SU-DHL-6 (cell line): Measurements from ENCODE around the gene NFIA.
"Not testable (repeated sequence)": the region's sequence is repeated elsewhere in the genome, so short reads cannot be mapped to it uniquely, and the experiment has no call there.

ENCODE experiments used
- H2AFZ ChIP-seq: fragments of 200-600 bp; sonication (generic); 2 replicates; pipeline ENCODE4 v1.6.1; 2014; ENCODE audit warnings: low read depth, mild to moderate bottlenecking, moderate library complexity, mixed read lengths, antibody characterized with exemption, low read length; ENCODE audit not compliant: severe bottlenecking
- H3F3A ChIP-seq: fragments of 200-600 bp; shearing (Covaris generic); 2 replicates; pipeline ENCODE4 v1.6.0; 2016; ENCODE audit warnings: antibody characterized with exemption, mild to moderate bottlenecking; ENCODE audit not compliant: insufficient read depth
- H3K27ac ChIP-seq: fragments of 200-600 bp; sonication (generic); 2 replicates; pipeline ENCODE4 v1.5.1; 2016; ENCODE audit warnings: low read depth, mild to moderate bottlenecking, low read length, moderate library complexity, mixed read lengths
- H3K27me3 ChIP-seq: fragments of 200-600 bp; sonication (generic), shearing (Covaris generic); 2 replicates; pipeline ENCODE4 v1.6.0; 2014; ENCODE audit warnings: mild to moderate bottlenecking, low read length
- H3K36me3 ChIP-seq: fragments of 200-600 bp; sonication (generic); 2 replicates; pipeline ENCODE4 v1.6.1; 2014; ENCODE audit warnings: mild to moderate bottlenecking, low read length, mixed read lengths
- H3K4me2 ChIP-seq: fragments of 300-600, 200-600 bp; shearing (Covaris generic), sonication (generic); 2 replicates; pipeline ENCODE4 v1.6.0; 2014; ENCODE audit warnings: low read length, low read depth, mild to moderate bottlenecking; ENCODE audit not compliant: poor library complexity, severe bottlenecking
- H3K4me3 ChIP-seq: fragments of 200-600 bp; sonication (generic); 2 replicates; pipeline ENCODE4 v1.5.1; 2014; ENCODE audit warnings: antibody characterized with exemption, low read length, mild to moderate bottlenecking, mixed read lengths; ENCODE audit not compliant: insufficient read depth, poor library complexity, severe bottlenecking
- H3K79me2 ChIP-seq: fragments of 200-600 bp; sonication (generic); 2 replicates; pipeline ENCODE4 v1.6.1; 2014; ENCODE audit warnings: mild to moderate bottlenecking, low read length, moderate library complexity; ENCODE audit not compliant: insufficient read depth
- H3K9ac ChIP-seq: fragments of 200-600 bp; sonication (generic); 2 replicates; pipeline ENCODE4 v1.7.0; 2014; ENCODE audit warnings: mild to moderate bottlenecking, low read length
- H3K9me2 ChIP-seq: fragments of 200-600 bp; sonication (generic); replicated peaks from 2 replicates; pipeline ENCODE4 v1.6.1; 2014; ENCODE audit warnings: low read length; ENCODE audit not compliant: insufficient read depth
- H3K9me3 ChIP-seq: fragments of 200-600 bp; sonication (generic); 2 replicates; pipeline ENCODE4 v1.6.1; 2014; ENCODE audit warnings: low read length, mixed read lengths; ENCODE audit not compliant: insufficient read depth
- H4K20me1 ChIP-seq: fragments of 200-600 bp; sonication (generic); 2 replicates; pipeline ENCODE4 v1.6.1; 2014; ENCODE audit warnings: low read depth, mild to moderate bottlenecking, antibody characterized with exemption, low read length, moderate library complexity, mixed read lengths
- CTCF ChIP-seq: fragments of 200-600 bp; sonication (generic); IDR thresholded peaks from one replicate; pipeline ENCODE4 v1.5.1; 2017; ENCODE audit warnings: antibody characterized with exemption, mild to moderate bottlenecking, low read length, moderate library complexity; ENCODE audit not compliant: insufficient read depth, poor library complexity, severe bottlenecking
- EZH2phosphoT487 ChIP-seq: fragments of 200-600 bp; sonication (generic), shearing (Covaris generic); conservative IDR thresholded peaks from 2 replicates; pipeline ENCODE4 v1.6.1; 2018; ENCODE audit warnings: mild to moderate bottlenecking, antibody characterized with exemption, low read length, moderate library complexity, mixed read lengths

Gene NFIA

DNA sequence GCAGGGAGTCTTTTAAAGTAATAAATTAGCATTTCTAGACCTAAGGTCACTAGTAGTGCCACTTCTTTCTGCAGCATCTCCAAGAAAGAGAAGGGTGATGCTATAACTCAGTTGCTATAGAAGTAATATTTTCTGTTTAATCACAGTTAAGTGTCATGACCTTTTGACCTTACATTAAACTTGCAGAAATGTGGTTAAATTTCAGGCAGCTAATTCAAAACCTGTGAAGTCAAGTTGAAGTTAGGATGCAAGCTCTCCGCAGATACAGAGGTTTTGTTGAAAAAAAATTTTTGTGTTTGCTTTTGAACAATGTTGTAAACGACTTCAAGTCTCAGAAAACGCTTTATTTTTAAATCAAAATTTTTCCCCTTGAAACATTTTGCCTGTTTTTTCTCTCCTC is 193.9 kb downstream of the NFIA start:
- no peaks in the 10 kb centered on the region for H3K79me2 ChIP-seq
- H3K9me3 ChIP-seq, result no peaks in the 10 kb centered on the region
- H3K9me2 ChIP-seq, result no peaks in the 10 kb centered on the region
- no peaks in the 10 kb centered on the region for H3F3A ChIP-seq
- no peaks in the 10 kb centered on the region; the same call in 1 of the 2 replicates for H4K20me1 ChIP-seq
- no peaks in the 10 kb centered on the region for H3K27me3 ChIP-seq
- H3K36me3 ChIP-seq, result no peaks in the 10 kb centered on the region
- TF ChIP-seq EZH2phosphoT487 (no peak), CTCF (no peak)
- no peak overlapping the region for H3K4me3 ChIP-seq
- no peak overlapping the region for H2AFZ ChIP-seq
- no peak overlapping the region for H3K27ac ChIP-seq
- no peak overlapping the region for H3K4me2 ChIP-seq
- no peak overlapping the region for H3K9ac ChIP-seq

DNA sequence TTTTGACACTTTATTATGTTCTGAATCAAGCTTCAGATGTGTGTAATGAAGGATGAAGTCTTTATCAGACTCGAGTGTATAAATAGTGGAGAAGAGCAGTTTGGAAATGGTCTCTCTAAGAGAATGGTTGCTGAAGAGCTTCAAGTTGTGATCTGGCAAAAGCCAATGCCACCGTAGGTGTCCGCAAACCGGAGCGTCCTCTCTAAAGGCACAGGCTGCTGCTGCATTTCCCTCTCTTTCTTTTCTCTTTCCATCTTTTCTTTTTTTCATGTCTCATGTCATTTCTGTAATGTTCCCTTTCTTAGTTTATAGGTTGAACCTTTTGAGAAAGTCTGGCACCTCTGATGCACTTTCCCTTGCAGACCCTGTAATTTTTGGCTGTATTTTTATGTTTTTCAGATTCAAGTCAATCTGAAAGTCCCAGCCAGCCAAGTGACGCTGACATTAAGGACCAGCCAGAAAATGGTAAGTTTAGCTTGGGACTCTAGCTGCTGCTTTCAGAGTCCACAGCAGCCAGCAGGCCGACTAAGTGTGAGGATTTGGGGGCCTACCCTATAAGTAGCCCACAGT is 194.8 kb downstream of the NFIA start:
- Histone ChIP-seq H2AFZ (no peak overlapping the region), H3K36me3 (no peaks in the 10 kb centered on the region), H3K9me3 (no peaks in the 10 kb centered on the region), H3K4me3 (no peak overlapping the region), H3K9ac (no peak overlapping the region), H3K79me2 (no peaks in the 10 kb centered on the region), H3K4me2 (no peak overlapping the region), H3F3A (no peaks in the 10 kb centered on the region), H4K20me1 (no peaks in the 10 kb centered on the region; the same call in 1 of the 2 replicates), H3K9me2 (no peaks in the 10 kb centered on the region), H3K27ac (no peak overlapping the region), H3K27me3 (no peaks in the 10 kb centered on the region)
- no peak for TF ChIP-seq CTCF
- TF ChIP-seq EZH2phosphoT487, result no peak

DNA sequence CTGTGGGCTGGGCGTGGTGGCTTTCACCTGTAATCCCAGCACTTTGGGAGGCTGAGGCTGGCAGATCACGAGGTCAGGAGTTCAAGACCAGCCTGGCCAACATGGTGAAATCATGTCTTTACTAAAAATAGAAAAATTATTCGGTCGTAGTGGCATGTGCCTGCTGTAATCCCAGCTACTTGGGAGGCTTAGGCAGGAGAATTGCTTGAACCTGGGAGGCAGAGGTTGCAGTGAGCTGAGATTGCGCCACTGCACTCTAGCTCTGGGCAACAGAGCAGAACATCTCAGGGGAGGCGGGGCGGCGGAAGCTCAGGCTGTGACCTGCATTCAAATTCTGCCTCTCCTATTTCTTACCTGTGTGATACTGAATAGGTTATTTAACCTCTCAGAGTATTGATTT is 196.1 kb downstream of the NFIA start:
- not testable (repeated sequence) for H3K9me2 ChIP-seq, H3K9me3 ChIP-seq, H4K20me1 ChIP-seq, H3K27me3 ChIP-seq, H3K9ac ChIP-seq, H3K27ac ChIP-seq, H2AFZ ChIP-seq, H3K4me3 ChIP-seq, H3F3A ChIP-seq, H3K36me3 ChIP-seq, H3K4me2 ChIP-seq, H3K79me2 ChIP-seq

GRCh38 chr1:61278966-61279365 is 196.6 kb downstream of the NFIA start:
- TF ChIP-seq CTCF (no peak), EZH2phosphoT487 (no peak)
- no peak overlapping the region for H3K9ac ChIP-seq
- H3K27ac ChIP-seq, result no peak overlapping the region
- no peaks in the 10 kb centered on the region for H3K9me3 ChIP-seq
- H3K9me2 ChIP-seq, result no peaks in the 10 kb centered on the region
- H3F3A ChIP-seq, result 0 out of 2 replicates have a peak, but pooled peaks cover 2% of the 10 kb centered on the region
- H3K36me3 ChIP-seq, result no peaks in the 10 kb centered on the region
- H3K79me2 ChIP-seq, result no peaks in the 10 kb centered on the region
- H3K27me3 ChIP-seq, result no peaks in the 10 kb centered on the region
- H4K20me1 ChIP-seq, result no peaks in the 10 kb centered on the region; the same call in 1 of the 2 replicates
- H2AFZ ChIP-seq, result no peak overlapping the region
- no peak overlapping the region for H3K4me3 ChIP-seq
- no peak overlapping the region for H3K4me2 ChIP-seq
